Measurements from ENCODE around the gene CDC42SE2.
A peak's percentile ranks its signal among the peaks of the same experiment; 100 is the strongest.
"Not testable (repeated sequence)": the region's sequence is repeated elsewhere in the genome, so short reads cannot be mapped to it uniquely, and the experiment has no call there.

The CDC42SE2 gene

GRCh38 chr5:131382407-131383395 is 118.8 kb downstream of the CDC42SE2 start:
- DNase-seq (ENCODE audit: extremely low spot score, insufficient read length, low read depth), result peak; percentile 28

GRCh38 chr5:131384173-131384572 is 120.3 kb downstream of the CDC42SE2 start:
- FAIRE-seq, result no peak
- DNase-seq (ENCODE audit: extremely low spot score, insufficient read length, low read depth), result no peak

More at GRCh38 chr5:131382407-131383395, 118.8 kb downstream of the CDC42SE2 start:
- peak; percentile 94 for FAIRE-seq

- DNase-seq (ENCODE audit: extremely low spot score, insufficient read length, low read depth) (no peak), FAIRE-seq (no peak)
These were observed 120.9 kb downstream of the CDC42SE2 start for GRCh38 chr5:131384616-131385214.

- no peak for FAIRE-seq
These were observed 122.3 kb downstream of the CDC42SE2 start for GRCh38 chr5:131386124-131386523.

DNA sequence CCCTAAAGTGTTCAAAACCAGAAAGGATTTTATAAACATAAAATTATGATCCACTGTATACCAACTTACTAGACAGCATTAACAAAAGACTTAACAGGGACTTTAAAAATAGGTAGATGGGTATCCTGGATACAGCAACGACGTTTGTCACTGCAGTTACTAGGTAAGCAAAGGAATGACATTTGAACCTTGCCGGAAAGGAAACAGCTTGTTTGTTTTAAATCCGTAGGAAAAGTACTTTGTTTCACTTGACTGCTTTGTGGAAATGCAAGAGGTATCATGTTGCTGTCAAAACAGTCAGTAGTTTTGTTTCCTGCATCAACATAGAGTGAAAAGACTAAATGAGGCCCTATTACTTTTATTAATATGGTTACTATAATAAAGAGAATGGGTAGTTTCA is 122.9 kb downstream of the CDC42SE2 start:
- no peak for DNase-seq (ENCODE audit: extremely low spot score, insufficient read length, low read depth)
- no peak for FAIRE-seq

More at GRCh38 chr5:131386124-131386523, 122.3 kb downstream of the CDC42SE2 start:
- no peak for DNase-seq (ENCODE audit: extremely low spot score, insufficient read length, low read depth)

DNA sequence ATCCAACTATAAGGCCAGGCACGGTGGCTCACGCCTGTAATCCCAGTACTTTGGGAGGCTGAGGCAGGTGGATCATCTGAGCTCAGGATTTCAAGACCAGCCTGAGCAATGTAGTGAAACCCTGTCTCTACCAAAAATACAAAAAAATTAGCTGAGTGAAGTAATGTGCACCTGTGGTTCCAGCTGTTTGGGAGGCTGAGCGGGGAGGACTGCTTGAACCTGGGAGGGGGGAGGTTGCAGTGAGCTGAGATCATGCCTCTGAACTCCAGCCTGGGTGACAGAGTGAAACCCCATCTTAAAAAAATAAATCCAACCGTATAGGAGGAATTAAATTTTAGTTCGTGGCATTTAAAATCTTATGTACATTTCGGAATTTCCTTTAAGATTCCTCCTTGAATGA is 123.4 kb downstream of the CDC42SE2 start:
- FAIRE-seq (no peak), DNase-seq (ENCODE audit: extremely low spot score, insufficient read length, low read depth) (no peak)

GRCh38 chr5:131389096-131389868 is 125.4 kb downstream of the CDC42SE2 start:
- DNase-seq (ENCODE audit: extremely low spot score, insufficient read length, low read depth), result no peak
- peak; percentile 47 for FAIRE-seq

GRCh38 chr5:131389869-131390265 is 126.0 kb downstream of the CDC42SE2 start:
- FAIRE-seq, result no peak

GRCh38 chr5:131392466-131393095 is 128.7 kb downstream of the CDC42SE2 start:
- peak; percentile 49 for FAIRE-seq

More at GRCh38 chr5:131389869-131390265, 126.0 kb downstream of the CDC42SE2 start:
- no peak for DNase-seq (ENCODE audit: extremely low spot score, insufficient read length, low read depth)

DNA sequence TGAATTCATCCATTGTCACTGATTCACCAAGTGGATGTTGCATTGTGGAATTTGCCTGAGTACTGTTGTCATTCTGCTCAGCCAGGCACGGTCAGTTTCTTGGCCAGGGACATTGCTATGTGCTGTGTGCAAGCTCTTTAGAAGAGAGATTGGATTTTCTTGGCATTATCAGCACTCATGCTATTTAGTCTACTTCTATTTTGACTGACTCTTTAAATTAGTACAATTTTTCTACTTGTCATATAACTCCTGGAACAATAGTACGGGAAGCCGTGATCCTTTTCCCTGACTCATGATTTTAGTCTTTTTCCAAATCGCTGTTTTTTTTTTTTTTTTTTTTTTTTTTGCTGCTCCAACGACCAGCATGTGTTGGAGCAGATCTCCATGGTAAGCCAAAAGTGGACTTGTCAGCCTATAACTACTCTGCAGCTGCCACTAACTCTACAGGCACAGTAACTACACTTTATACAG is 129.7 kb downstream of the CDC42SE2 start:
- no peak for DNase-seq (ENCODE audit: extremely low spot score, insufficient read length, low read depth)
- no peak for FAIRE-seq

More at GRCh38 chr5:131392466-131393095, 128.7 kb downstream of the CDC42SE2 start:
- DNase-seq (ENCODE audit: extremely low spot score, insufficient read length, low read depth), result no peak

DNA sequence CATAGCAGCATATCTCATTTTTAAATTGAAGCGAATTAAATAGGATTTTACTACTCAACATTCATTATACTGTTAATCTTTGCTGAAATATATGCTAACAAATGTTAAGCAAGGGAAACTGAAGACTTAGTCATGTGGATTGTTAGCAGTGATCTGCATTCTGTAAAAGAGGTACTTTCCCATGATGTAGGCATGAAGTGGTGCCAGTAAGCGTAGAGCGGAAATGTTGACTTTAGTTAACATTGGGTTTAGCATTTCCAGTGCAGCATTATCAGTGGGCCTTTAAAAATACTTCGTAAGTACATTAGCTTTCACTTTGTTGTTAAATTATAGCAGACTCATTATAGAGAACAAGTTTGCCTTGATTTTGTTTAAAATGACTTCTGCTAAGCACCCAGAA is 130.3 kb downstream of the CDC42SE2 start:
- DNase-seq (ENCODE audit: extremely low spot score, insufficient read length, low read depth), result no peak
- peak; percentile 96 for FAIRE-seq

- FAIRE-seq, result peak; percentile 89
These were observed 132.2 kb downstream of the CDC42SE2 start for GRCh38 chr5:131396015-131396414.

GRCh38 chr5:131396630-131397273 is 132.9 kb downstream of the CDC42SE2 start:
- DNase-seq (ENCODE audit: extremely low spot score, insufficient read length, low read depth), result no peak
- no peak for FAIRE-seq

More at GRCh38 chr5:131396015-131396414, 132.2 kb downstream of the CDC42SE2 start:
- DNase-seq (ENCODE audit: extremely low spot score, insufficient read length, low read depth), result no peak

DNA sequence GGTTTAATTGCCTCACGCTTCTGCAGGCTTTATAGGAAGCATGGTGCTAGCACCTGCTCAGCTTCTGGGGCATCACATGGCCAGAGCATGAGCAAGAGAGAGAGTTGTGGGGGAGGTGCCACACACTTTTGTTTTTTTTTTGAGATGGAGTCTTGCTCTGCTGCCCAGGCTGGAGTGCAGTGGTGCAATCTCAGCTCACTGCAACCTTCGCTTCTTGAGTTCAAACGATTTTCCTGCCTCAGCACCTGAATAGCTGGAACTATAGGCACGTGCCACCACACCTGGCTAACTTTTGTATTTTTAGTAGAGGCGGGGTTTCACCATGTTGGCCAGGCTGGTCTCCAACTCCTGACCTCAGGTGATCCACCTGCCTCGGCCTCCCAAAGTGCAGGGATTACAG is 135.2 kb downstream of the CDC42SE2 start:
- not testable (repeated sequence) for FAIRE-seq

GRCh38 chr5:131400585-131400984 is 136.7 kb downstream of the CDC42SE2 start:
- FAIRE-seq, result no peak
- DNase-seq (ENCODE audit: extremely low spot score, insufficient read length, low read depth), result no peak

More for the DNA sequence above, 135.2 kb downstream of the CDC42SE2 start:
- DNase-seq (ENCODE audit: extremely low spot score, insufficient read length, low read depth), result not testable (repeated sequence)

DNA sequence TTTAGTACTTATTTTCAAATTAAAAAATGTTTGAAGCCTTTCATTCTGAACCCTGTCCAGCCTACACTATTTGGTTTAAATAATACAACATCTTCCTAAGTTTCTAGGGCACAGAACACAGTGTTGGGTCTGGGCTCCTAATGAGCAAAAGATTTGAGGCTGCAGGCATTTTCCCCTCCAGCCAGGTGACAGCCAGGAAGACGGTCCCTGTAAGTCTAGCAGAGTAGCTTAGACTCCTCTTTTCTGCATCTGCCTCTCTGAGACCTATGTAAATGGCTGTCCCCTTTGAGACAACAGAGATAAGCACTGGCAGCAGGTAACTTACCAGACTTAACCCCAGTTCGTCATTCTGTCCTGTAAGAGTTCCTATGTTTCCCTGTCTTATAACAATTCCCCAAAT is 141.8 kb downstream of the CDC42SE2 start:
- no peak for DNase-seq (ENCODE audit: extremely low spot score, insufficient read length, low read depth)
- no peak for FAIRE-seq

DNA sequence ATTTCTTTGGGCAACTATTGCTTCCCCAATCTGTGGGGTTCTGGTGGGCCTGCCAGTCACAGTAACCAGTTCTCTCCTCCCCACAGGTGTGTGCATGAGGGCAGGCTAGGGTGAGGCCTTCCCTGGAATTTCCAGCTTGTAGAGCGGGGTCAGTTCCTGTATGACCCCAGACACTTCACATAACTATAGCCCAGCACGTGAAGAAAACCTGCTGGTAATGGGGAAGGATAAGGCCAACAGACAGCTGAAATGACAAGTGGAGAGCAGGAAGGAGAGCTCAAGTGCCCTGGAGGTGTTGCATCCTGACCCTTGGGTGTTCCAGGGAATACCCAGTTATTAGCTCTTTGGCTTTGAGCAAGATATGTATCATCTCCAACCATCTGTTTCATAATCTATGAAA is 142.2 kb downstream of the CDC42SE2 start:
- no peak for FAIRE-seq

GRCh38 chr5:131406975-131407638 is 143.3 kb downstream of the CDC42SE2 start:
- DNase-seq (ENCODE audit: extremely low spot score, insufficient read length, low read depth), result no peak
- FAIRE-seq, result no peak

More for the DNA sequence above, 142.2 kb downstream of the CDC42SE2 start:
- DNase-seq (ENCODE audit: extremely low spot score, insufficient read length, low read depth), result no peak
